ENCODE measurements around the gene IL34.

Gene IL34

GRCh38 chr16:70678121-70678897 is 31.9 kb downstream of the IL34 start:
- no peak for DNase-seq (ENCODE audit: low spot score)

- DNase-seq (ENCODE audit: low spot score), result no peak
These were observed 32.7 kb downstream of the IL34 start for GRCh38 chr16:70678898-70679670.

GRCh38 chr16:70679671-70680494 is 33.5 kb downstream of the IL34 start:
- peak; percentile 66 for DNase-seq (ENCODE audit: low spot score)

GRCh38 chr16:70680495-70681381 is 34.4 kb downstream of the IL34 start:
- DNase-seq (ENCODE audit: low spot score), result no peak

GRCh38 chr16:70681382-70682238 is 35.3 kb downstream of the IL34 start:
- DNase-seq (ENCODE audit: low spot score), result no peak

- no peak for DNase-seq (ENCODE audit: low spot score)
These were observed 36.1 kb downstream of the IL34 start for GRCh38 chr16:70682239-70683145.

- no peak for DNase-seq (ENCODE audit: low spot score)
These were observed 37.0 kb downstream of the IL34 start for GRCh38 chr16:70683146-70683944.

DNA sequence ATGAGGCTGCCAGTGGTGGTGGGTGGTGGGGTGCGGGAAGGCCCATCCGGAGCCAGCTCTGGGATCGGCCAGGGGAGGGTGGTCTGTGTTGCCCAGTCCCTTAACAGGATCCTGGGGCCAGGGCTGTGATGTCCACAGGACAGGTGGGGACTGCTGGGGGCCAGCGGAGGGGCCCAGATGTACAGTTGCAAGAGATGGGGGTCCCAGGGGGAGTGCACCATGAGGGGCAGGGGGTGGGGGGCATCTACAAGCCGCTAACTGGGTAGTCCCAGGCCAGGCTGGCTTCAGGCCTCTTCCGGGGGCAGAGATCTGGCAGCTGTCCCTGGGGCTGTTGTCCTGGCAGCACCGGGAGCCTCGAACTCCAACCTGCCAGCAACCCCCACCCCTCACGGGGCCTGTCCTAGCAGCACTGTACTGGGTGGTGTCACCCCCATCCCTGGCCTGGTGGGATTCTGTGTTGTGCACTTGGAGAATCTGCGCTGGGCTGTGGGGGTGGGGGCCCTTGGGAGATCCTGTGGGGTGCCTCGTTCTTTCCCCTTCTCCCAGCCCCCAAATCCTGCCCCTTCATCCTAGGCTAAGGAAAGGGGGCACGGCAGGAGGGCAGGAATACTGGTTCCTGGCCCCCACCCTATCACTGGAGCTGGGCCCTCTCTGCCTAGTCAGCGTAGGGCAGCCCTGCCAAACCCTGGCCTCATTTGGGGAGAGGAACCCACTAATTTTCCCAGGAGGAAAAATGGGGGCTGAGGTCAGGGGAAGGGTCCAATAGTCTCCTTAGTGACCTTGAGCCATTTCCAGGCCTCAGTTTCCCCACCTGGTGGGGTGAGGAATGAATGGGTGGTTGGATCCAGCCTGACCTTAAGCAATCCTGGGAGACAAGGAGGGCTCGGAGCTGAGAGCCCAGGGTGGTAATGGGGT is 38.0 kb downstream of the IL34 start:
- DNase-seq (ENCODE audit: low spot score), result no peak

- DNase-seq (ENCODE audit: low spot score), result peak; percentile 63
These were observed 38.9 kb downstream of the IL34 start for GRCh38 chr16:70685061-70685937.

GRCh38 chr16:70685938-70686375 is 39.6 kb downstream of the IL34 start, which contains the start of gene MTSS2:
Gene MTSS2, minus strand, starts transcription at chr16:70686053. Its CDS starts 262 bp downstream, at chr16:70685791.
- DNase-seq (ENCODE audit: low spot score), result peak; percentile 96

GRCh38 chr16:70686376-70687101 is 40.2 kb downstream of the IL34 start:
- no peak for DNase-seq (ENCODE audit: low spot score)

- DNase-seq (ENCODE audit: low spot score), result no peak
These were observed 40.7 kb downstream of the IL34 start for GRCh38 chr16:70687102-70687511.

GRCh38 chr16:70687671-70688245 is 41.4 kb downstream of the IL34 start:
- no peak for DNase-seq (ENCODE audit: low spot score)

- no peak for DNase-seq (ENCODE audit: low spot score)
These were observed 41.9 kb downstream of the IL34 start for GRCh38 chr16:70688246-70688742.

Data from hepatic stellate cell (primary cell).